ENCODE results near the gene HMG20A. TPM values are rescaled to one million over a fixed set of nuclear protein-coding genes. Genes with fewer than 3 reads are reported as not detected.

Gene HMG20A
- total RNA-seq, 1 donor: 30.8 TPM

DNA sequence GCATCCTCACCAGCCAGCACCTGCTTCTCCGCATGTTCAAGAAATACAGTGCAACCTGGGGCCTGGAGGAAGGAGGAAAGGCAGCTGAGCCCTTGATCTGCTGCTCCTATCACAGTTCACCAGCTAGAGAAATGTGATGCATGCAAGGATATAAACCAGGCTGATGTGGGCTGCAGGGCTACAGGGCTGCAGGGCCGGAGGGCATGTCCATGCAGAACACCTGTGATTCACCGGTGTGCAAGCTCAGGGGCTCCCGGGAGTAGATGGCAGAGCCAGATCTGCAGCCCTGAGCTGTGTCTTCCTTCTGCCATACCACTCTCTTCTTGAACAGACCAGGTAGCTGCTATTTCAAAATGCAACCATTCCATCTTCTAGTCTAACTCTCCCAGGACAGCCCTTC lies 84.9 kb downstream of the HMG20A start:
- Histone ChIP-seq H3K4me3 (ENCODE audit: insufficient read depth, low read length) (no peak overlapping the region), H3K79me2 (ENCODE audit: insufficient read depth, low read length) (no peaks in the 10 kb centered on the region), H3K27ac (ENCODE audit: low read depth, low read length) (no peak overlapping the region), H3K27me3 (ENCODE audit: insufficient read depth, low read length) (no peaks in the 10 kb centered on the region), H4K20me1 (ENCODE audit: insufficient read depth, low read length) (no peaks in the 10 kb centered on the region), H3K9me3 (ENCODE audit: low read depth, low read length) (no peaks in the 10 kb centered on the region), H3K4me2 (ENCODE audit: insufficient read depth, low read length) (no peak overlapping the region), H3K36me3 (ENCODE audit: insufficient read depth, low read length) (no peaks in the 10 kb centered on the region), H2AFZ (ENCODE audit: low read length) (no peak overlapping the region), H3K4me1 (ENCODE audit: insufficient read depth, low read length) (peaks cover 35% of the 10 kb centered on the region)
- TF ChIP-seq, protein P1, sequence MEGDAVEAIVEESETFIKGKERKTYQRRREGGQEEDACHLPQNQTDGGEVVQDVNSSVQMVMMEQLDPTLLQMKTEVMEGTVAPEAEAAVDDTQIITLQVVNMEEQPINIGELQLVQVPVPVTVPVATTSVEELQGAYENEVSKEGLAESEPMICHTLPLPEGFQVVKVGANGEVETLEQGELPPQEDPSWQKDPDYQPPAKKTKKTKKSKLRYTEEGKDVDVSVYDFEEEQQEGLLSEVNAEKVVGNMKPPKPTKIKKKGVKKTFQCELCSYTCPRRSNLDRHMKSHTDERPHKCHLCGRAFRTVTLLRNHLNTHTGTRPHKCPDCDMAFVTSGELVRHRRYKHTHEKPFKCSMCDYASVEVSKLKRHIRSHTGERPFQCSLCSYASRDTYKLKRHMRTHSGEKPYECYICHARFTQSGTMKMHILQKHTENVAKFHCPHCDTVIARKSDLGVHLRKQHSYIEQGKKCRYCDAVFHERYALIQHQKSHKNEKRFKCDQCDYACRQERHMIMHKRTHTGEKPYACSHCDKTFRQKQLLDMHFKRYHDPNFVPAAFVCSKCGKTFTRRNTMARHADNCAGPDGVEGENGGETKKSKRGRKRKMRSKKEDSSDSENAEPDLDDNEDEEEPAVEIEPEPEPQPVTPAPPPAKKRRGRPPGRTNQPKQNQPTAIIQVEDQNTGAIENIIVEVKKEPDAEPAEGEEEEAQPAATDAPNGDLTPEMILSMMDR (IDR thresholded peaks at IDR 0.05; ENCODE audit: extremely low read depth, low read depth, low read length): no peak
- DNase-seq (ENCODE audit: insufficient read length, low spot score, missing footprints): no peak

DNA sequence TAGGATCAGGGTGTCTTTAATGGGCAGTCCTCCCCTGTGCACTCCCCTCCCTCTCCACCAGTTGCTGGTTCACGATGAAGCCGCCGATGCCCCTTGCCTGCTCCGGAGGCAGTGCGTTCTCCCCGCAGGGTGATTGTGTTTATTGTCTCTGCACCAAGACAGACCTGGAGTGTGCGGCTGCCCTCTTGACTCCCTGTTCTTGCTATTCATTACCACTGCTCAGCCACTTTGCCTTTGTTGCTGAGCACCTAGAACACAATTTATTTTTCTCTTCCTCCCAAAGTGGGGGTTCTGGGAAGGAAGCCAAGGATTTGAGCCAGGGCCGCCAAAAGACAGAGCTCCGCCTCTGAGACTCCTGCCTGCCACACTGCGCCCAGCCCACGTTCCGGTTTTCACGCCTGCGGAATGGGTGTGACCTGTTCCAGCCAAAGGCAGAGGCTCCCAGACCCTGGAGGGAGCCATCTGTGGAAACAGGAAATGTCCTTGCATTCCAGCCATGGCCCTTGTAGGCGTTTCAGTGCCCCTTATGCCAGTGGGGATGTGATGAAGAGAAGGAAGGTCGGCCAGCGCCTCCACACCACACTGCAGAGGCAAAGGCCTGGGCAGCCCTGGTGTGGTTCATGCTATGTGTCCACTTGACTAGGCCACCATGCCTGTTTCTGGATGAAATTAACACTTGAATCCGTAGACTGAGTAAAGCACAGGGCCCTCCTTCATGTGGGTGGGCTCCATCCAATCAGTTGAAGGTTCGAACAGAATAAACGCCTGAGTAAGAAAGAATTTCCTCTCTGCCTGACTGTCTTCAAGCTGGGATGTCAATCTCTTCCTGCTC lies 85.8 kb downstream of the HMG20A start:
- DNase-seq (ENCODE audit: insufficient read length, low spot score, missing footprints): peak; percentile 81
- Histone ChIP-seq H4K20me1 (ENCODE audit: insufficient read depth, low read length) (no peaks in the 10 kb centered on the region), H3K27ac (ENCODE audit: low read depth, low read length) (peak overlapping the region; percentile 4), H3K36me3 (ENCODE audit: insufficient read depth, low read length) (no peaks in the 10 kb centered on the region), H3K4me2 (ENCODE audit: insufficient read depth, low read length) (peak overlapping the region; percentile 62), H3K9me3 (ENCODE audit: low read depth, low read length) (no peaks in the 10 kb centered on the region), H3K4me1 (ENCODE audit: insufficient read depth, low read length) (peaks cover 29% of the 10 kb centered on the region), H2AFZ (ENCODE audit: low read length) (no peak overlapping the region), H3K27me3 (ENCODE audit: insufficient read depth, low read length) (no peaks in the 10 kb centered on the region), H3K4me3 (ENCODE audit: insufficient read depth, low read length) (no peak overlapping the region), H3K79me2 (ENCODE audit: insufficient read depth, low read length) (no peaks in the 10 kb centered on the region)
- TF ChIP-seq, protein P1 (IDR thresholded peaks at IDR 0.05; ENCODE audit: extremely low read depth, low read depth, low read length): no peak

- Histone ChIP-seq H3K9me3 (ENCODE audit: low read depth, low read length) (no peaks in the 10 kb centered on the region), H3K4me1 (ENCODE audit: insufficient read depth, low read length) (peaks cover 29% of the 10 kb centered on the region), H3K4me3 (ENCODE audit: insufficient read depth, low read length) (peak overlapping the region; percentile 34), H3K4me2 (ENCODE audit: insufficient read depth, low read length) (peak overlapping the region; percentile 62), H3K27ac (ENCODE audit: low read depth, low read length) (peak overlapping the region; percentile 67), H2AFZ (ENCODE audit: low read length) (peak overlapping the region; percentile 14), H3K27me3 (ENCODE audit: insufficient read depth, low read length) (no peaks in the 10 kb centered on the region), H4K20me1 (ENCODE audit: insufficient read depth, low read length) (no peaks in the 10 kb centered on the region), H3K36me3 (ENCODE audit: insufficient read depth, low read length) (no peaks in the 10 kb centered on the region), H3K79me2 (ENCODE audit: insufficient read depth, low read length) (no peaks in the 10 kb centered on the region)
- TF ChIP-seq, protein P1 (IDR thresholded peaks at IDR 0.05; ENCODE audit: extremely low read depth, low read depth, low read length): no peak
- DNase-seq (ENCODE audit: insufficient read length, low spot score, missing footprints): peak; percentile 85
Observed at GRCh38 chr15:77507143-77507897, 86.6 kb downstream of the HMG20A start.

DNA sequence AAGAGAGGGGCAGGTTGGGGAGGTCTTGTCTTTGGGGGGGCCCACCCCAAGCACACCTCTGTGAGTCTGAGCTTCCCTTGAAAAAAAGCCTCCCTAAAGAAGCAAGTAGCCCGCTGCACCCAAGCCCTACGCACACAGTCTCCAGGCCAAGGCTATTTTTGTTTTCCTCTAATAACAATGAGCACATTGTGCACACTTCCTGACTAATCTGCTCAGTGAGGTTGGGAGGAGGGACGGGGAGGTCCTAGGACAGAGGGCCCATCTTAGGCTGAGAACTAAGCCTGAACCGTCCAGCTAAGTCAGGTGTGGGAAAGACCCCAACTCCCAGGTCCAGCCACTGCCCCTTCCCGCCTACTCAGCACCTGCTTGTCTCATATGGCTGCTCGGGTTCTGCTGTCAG lies 87.2 kb downstream of the HMG20A start:
- Histone ChIP-seq H3K9me3 (ENCODE audit: low read depth, low read length) (no peaks in the 10 kb centered on the region), H4K20me1 (ENCODE audit: insufficient read depth, low read length) (no peaks in the 10 kb centered on the region), H3K4me3 (ENCODE audit: insufficient read depth, low read length) (peak overlapping the region; percentile 34), H2AFZ (ENCODE audit: low read length) (peak overlapping the region; percentile 70), H3K79me2 (ENCODE audit: insufficient read depth, low read length) (no peaks in the 10 kb centered on the region), H3K27ac (ENCODE audit: low read depth, low read length) (peak overlapping the region; percentile 67), H3K4me2 (ENCODE audit: insufficient read depth, low read length) (peak overlapping the region; percentile 62), H3K27me3 (ENCODE audit: insufficient read depth, low read length) (no peaks in the 10 kb centered on the region), H3K36me3 (ENCODE audit: insufficient read depth, low read length) (no peaks in the 10 kb centered on the region), H3K4me1 (ENCODE audit: insufficient read depth, low read length) (peaks cover 29% of the 10 kb centered on the region)
- peak; percentile 92 for DNase-seq (ENCODE audit: insufficient read length, low spot score, missing footprints)
- TF ChIP-seq, protein P1 (IDR thresholded peaks at IDR 0.05; ENCODE audit: extremely low read depth, low read depth, low read length): no peak
